Omental fat pad (tissue), 4 donors: ENCODE measurements around the gene ELOVL2. TPM values are rescaled to one million over a fixed set of nuclear protein-coding genes. Genes with fewer than 3 reads are reported as not detected.

Experiments
- ATAC-seq: fragments of 150-250 bp; one replicate; pipeline ENCODE4 v1.9.1; 2016; ENCODE audit warnings: mild to moderate bottlenecking, moderate library complexity; ENCODE audit not compliant: low FRiP score
- DNase-seq: peaks from one replicate; pipeline ENCODE4 v3.0.0-alpha.2; 2019; ENCODE audit warnings: low spot score
- total RNA-seq, 4 donors: library from RNA; depleted of rRNA; stranded (reverse); fragments of >200 nt; gene quantifications; one replicate each; pipeline ENCODE4 v1.1.0, GENCODE V29; 2016
- TF ChIP-seq, protein P1 (sequence below), 3 donors: fragments of 450-650 bp; IDR thresholded peaks; one replicate each; pipeline ENCODE4 v1.5.1; 2016 to 2017; ENCODE audit warnings: antibody characterized with exemption in 3 of 3, mild to moderate bottlenecking in 3 of 3, moderate library complexity in 2 of 3

ELOVL2 gene
- total RNA-seq, 4 donors from 2014 or later: 0.13 to 1.3 (median 0.63) TPM

DNA sequence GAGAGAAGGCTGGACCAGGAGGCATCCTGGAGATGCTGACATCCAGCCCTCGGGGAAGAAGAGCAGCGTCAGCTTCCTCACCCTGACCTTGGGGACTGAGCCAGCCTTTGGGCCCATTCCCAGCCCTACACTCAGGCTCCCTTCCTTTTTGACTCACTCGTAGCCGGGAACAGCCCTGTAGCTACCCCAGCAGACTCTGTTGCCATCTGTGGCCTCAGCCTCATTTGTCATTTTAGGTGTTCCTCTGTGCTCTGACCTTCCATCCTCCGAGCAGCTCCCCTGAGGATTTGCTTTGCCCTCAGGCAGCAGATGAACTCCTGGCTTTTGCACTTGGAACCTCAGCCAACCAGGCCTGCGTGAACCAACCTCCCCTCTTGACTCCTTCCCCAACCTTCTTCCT lies 67.5 kb downstream of the ELOVL2 start:
- TF ChIP-seq, protein P1, sequence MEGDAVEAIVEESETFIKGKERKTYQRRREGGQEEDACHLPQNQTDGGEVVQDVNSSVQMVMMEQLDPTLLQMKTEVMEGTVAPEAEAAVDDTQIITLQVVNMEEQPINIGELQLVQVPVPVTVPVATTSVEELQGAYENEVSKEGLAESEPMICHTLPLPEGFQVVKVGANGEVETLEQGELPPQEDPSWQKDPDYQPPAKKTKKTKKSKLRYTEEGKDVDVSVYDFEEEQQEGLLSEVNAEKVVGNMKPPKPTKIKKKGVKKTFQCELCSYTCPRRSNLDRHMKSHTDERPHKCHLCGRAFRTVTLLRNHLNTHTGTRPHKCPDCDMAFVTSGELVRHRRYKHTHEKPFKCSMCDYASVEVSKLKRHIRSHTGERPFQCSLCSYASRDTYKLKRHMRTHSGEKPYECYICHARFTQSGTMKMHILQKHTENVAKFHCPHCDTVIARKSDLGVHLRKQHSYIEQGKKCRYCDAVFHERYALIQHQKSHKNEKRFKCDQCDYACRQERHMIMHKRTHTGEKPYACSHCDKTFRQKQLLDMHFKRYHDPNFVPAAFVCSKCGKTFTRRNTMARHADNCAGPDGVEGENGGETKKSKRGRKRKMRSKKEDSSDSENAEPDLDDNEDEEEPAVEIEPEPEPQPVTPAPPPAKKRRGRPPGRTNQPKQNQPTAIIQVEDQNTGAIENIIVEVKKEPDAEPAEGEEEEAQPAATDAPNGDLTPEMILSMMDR (IDR thresholded peaks at IDR 0.05): no peak
- DNase-seq (no peak), ATAC-seq (no peak)

DNA sequence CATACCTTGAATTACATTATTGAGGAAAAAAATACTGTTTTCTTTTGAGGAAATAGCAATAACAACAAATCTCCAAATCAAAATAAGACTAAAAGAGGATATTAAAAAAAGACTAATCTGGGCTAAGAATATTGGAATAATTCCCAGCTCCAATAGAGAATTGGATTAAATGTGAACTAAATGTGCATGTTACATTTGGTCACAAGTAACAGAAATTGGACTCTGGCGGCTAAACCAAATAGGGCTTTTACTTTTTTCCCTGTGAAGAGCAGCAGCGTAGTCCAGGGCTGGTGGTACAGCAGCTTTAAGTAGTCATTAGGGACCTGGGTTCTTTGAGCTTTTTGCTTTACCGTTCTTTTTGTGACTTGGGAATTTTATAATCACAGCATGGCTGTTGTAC lies 71.9 kb downstream of the ELOVL2 start:
- no peak for ATAC-seq
- TF ChIP-seq, protein P1 (IDR thresholded peaks at IDR 0.05): no peak
- DNase-seq: no peak

DNA sequence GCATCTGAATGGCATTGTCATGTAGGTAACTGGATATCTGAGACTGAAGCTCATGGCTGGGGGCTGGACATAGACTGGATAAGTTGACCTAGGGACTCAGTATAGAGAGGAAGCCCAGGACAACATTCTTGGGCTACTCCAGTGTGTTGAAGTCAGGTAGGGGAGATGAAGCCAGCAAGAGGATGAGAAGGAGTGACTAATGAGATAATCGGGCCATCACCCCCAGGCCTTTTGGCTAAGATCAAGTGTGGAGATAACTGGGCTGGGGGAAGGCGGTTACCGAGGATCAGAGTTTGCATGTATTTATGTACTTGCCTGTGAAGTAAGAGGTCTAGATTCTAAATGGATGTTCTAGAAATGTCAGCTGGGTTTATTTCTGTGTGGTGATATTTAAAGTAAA lies 73.4 kb downstream of the ELOVL2 start:
- TF ChIP-seq, protein P1 (IDR thresholded peaks at IDR 0.05): no peak
- no peak for ATAC-seq
- DNase-seq: no peak

DNA sequence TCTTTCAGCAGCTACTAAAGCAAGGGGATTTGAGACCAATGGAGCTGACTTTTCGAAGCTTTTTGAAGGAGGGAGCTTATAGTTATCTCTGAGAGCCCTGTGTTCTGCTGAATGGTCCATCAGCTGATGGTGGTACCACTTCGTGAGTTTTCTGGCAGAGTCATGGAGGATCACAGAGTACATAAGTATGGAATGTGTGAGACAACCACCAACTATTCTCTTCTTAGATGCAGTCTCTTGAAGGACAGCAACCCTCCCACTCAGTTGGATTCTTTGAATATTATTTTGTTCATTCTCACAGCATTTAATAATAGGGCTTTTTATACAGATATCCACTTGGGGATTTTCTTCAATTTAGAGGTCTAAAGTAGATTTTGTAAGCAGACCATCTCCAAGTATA lies 75.3 kb downstream of the ELOVL2 start:
- TF ChIP-seq, protein P1 (IDR thresholded peaks at IDR 0.05): no peak
- ATAC-seq (no peak), DNase-seq (no peak)

DNA sequence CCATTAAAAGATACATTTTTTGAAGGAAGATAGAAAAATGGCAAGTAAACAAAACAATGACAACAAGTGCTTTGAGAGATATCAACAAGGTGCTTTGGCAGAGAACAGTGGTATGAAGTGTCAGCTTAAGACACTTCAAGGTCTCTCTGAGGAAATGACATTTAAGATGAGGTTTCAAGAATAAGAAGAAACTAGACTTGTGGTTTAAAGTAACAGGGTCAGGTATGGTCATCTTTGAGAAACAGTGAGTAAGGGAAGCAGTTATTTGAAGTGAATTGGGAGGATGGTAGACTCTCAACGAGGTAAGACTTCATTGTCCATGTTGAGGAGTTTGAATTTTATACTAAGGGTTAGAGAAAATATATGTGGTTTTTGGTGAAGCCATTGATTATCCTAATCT lies 79.4 kb downstream of the ELOVL2 start:
- DNase-seq (no peak), ATAC-seq (no peak)
- TF ChIP-seq, protein P1 (IDR thresholded peaks at IDR 0.05): no peak

DNA sequence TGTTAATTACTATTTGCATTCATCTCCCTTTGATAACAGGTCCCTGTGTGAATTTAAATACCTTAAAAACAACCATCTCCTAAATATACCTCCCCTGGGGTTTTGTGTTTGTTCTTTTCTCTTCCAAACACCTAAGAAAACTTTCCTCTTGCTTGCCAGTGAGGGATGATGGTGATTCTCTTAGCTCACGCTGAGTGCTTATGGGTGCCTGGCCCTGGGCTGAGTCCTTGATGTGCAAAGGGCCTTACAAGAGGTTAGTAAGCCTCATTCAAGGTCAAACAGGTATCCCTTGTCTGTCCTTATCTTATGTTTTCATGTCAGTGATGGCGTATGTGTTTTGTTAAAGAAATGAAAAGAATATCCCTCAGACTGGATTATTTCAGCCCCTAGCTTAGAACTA lies 81.0 kb downstream of the ELOVL2 start:
- no peak for DNase-seq
- ATAC-seq: no peak
- TF ChIP-seq, protein P1 (IDR thresholded peaks at IDR 0.05): no peak

DNA sequence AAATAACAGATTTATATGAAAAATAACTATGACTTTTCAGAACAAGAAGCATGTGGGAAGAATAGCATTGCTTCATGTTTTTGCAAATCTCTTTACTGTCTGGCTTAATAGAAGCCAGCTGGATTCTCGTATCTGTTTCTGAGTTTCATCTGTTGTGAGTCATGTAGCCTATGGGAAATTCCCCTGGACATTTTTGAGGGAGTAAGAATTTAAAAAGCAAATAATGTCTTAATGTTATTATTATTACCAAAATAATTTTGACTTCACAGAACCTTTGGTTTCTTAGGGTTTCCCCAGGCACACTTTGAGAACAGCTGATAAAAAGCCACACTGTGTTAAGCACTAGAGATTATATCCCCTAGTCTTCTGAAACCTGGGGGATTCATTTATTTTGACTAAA lies 81.4 kb downstream of the ELOVL2 start:
- ATAC-seq: peak; percentile 84
- TF ChIP-seq, protein P1 (IDR thresholded peaks at IDR 0.05): no peak
- DNase-seq: no peak
